B cell (primary cell): ENCODE measurements around the gene GLIS1. TPM values are rescaled to one million over a fixed set of nuclear protein-coding genes. Genes with fewer than 3 reads are reported as not detected.

Source experiments
- ATAC-seq: fragments of 200-7000 bp; cut with Tn5 transposase; one replicate; pipeline ENCODE4 v1.10.0; 2021; ENCODE audit warnings: low read depth, mild to moderate bottlenecking, moderate number of reproducible peaks, moderate library complexity
- CTCF ChIA-PET: fragments of 350-600 bp; sonication (Branson Sonifier 250); formaldehyde crosslinking; loops from one replicate; lab custom pipeline; 2021; ENCODE audit warnings: antibody characterized with exemption, inconsistent platforms; lab: Charles Lee
- POLR2A ChIA-PET: fragments of 350-600 bp; sonication (Branson Sonifier 250); formaldehyde crosslinking; loops from one replicate; lab custom pipeline; 2021; ENCODE audit warnings: antibody characterized with exemption; lab: Charles Lee
- DNase-seq: peaks from one replicate; pipeline ENCODE4 v3.0.0; 2013
- H2AFZ ChIP-seq: 2 replicates; pipeline ENCODE4 v1.6.1; 2012; ENCODE audit warnings: mild to moderate bottlenecking, low read depth, low read length; ENCODE audit not compliant: insufficient read depth, poor library complexity, severe bottlenecking
- H3K27ac ChIP-seq, 2 donors: 1 replicate in 1 of 2; 2 replicates in 1 of 2; pipeline ENCODE4 v1.5.1; 2012 to 2013; ENCODE audit warnings: low read length in 2 of 2, mild to moderate bottlenecking in 2 of 2, moderate library complexity in 1 of 2
- H3K27me3 ChIP-seq, 4 experiments: fragments of 200-600 bp in 1 of 4; sonication (generic) in 1 of 4; replicated peaks in 1 of 4; 1 replicate in 2 of 4; 2 replicates in 2 of 4; pipeline versions ENCODE4 v1.6.1 to v1.7.0; 2013 to 2016; ENCODE audit warnings: low read length in 3 of 4, mild to moderate bottlenecking in 2 of 4, mixed read lengths in 1 of 4, moderate library complexity in 1 of 4; ENCODE audit not compliant: insufficient read depth in 4 of 4, control insufficient read depth in 3 of 4; ENCODE audit errors: control extremely low read depth in 1 of 4
- H3K36me3 ChIP-seq, 2 experiments: replicated peaks in 1 of 2; 1 replicate in 1 of 2; 2 replicates in 1 of 2; pipeline versions ENCODE4 v1.6.1 to v1.7.1; 2013; ENCODE audit warnings: low read length in 1 of 2; ENCODE audit not compliant: insufficient read depth in 2 of 2, control insufficient read depth in 1 of 2; ENCODE audit errors: control extremely low read depth in 1 of 2, extremely low read depth in 1 of 2
- H3K4me1 ChIP-seq, 2 donors: fragments of 200-600 bp in 1 of 2; sonication (generic) in 1 of 2; 1 replicate in 1 of 2; 2 replicates in 1 of 2; pipeline versions ENCODE4 v1.5.1 to v1.6.1; 2013 to 2017; ENCODE audit warnings: low read length in 2 of 2; ENCODE audit not compliant: control insufficient read depth in 2 of 2, insufficient read depth in 2 of 2
- H3K4me2 ChIP-seq: replicated peaks from 2 replicates; pipeline ENCODE3; 2012; ENCODE audit warnings: mild to moderate bottlenecking, low read depth, low read length; ENCODE audit not compliant: poor library complexity, severe bottlenecking
- H3K4me3 ChIP-seq, 5 experiments: fragments of 200-600 bp in 1 of 5; sonication (generic) in 1 of 5; 1 replicate in 3 of 5; 2 replicates in 2 of 5; pipeline versions ENCODE4 v1.5.1 to v1.7.0; 2011 to 2016; ENCODE audit warnings: low read length in 4 of 5, mild to moderate bottlenecking in 4 of 5, low read depth in 2 of 5, control low read depth in 1 of 5, moderate library complexity in 1 of 5; ENCODE audit not compliant: insufficient read depth in 1 of 5; ENCODE audit errors: control extremely low read depth in 1 of 5, extremely low read depth in 1 of 5
- H3K79me2 ChIP-seq: fragments of 200-600 bp; sonication (generic); one replicate; pipeline ENCODE4 v1.6.0; 2016; ENCODE audit warnings: low read length; ENCODE audit not compliant: control insufficient read depth, insufficient read depth
- H3K9ac ChIP-seq: fragments of 200-600 bp; sonication (generic); 2 replicates; pipeline ENCODE4 v1.6.1; 2017; ENCODE audit warnings: mild to moderate bottlenecking, low read length, moderate library complexity
- H3K9me3 ChIP-seq, 3 donors: one replicate each; pipeline versions ENCODE4 v1.6.1 to v1.7.1; 2013; ENCODE audit warnings: low read length in 2 of 3; ENCODE audit not compliant: control insufficient read depth in 2 of 3, insufficient read depth in 1 of 3; ENCODE audit errors: control extremely low read depth in 1 of 3
- H4K20me1 ChIP-seq: 2 replicates; pipeline ENCODE4 v1.6.0; 2012; ENCODE audit warnings: mild to moderate bottlenecking, low read length; ENCODE audit not compliant: insufficient read depth, control insufficient read depth, poor library complexity, severe bottlenecking
- H3K27ac Mint-ChIP-seq: one replicate; pipeline ENCODE4 v1.8.0; 2021; ENCODE audit warnings: mixed read lengths
- H3K27me3 Mint-ChIP-seq: one replicate; pipeline ENCODE4 v1.8.0; 2021; ENCODE audit warnings: mixed read lengths
- H3K4me1 Mint-ChIP-seq: one replicate; pipeline ENCODE4 v1.8.0; 2021; ENCODE audit warnings: mixed read lengths
- H3K4me3 Mint-ChIP-seq: one replicate; pipeline ENCODE4 v1.8.0; 2021; ENCODE audit warnings: mixed read lengths
- H3K9me3 Mint-ChIP-seq: one replicate; pipeline ENCODE4 v1.8.0; 2022; ENCODE audit warnings: mixed read lengths; ENCODE audit not compliant: insufficient read depth
- CTCF ChIP-seq: fragments of 200-600 bp; IDR thresholded peaks from one replicate; pipeline ENCODE4 v1.8.0; 2022; ENCODE audit warnings: antibody characterized with exemption, mild to moderate bottlenecking
- EZH2 ChIP-seq: IDR thresholded peaks from 2 replicates; pipeline ENCODE4 v1.6.1; 2012; ENCODE audit warnings: borderline replicate concordance, low read depth, mild to moderate bottlenecking, moderate library complexity, low read length; ENCODE audit not compliant: insufficient read depth, poor library complexity, severe bottlenecking
- WGBS: methylation state at CpG from one replicate; pipeline ENCODE4 v1.1.5; 2013; ENCODE audit warnings: missing lambda C conversion rate; ENCODE audit not compliant: insufficient coverage; 5-methylcytosine and 5-hydroxymethylcytosine counted together
- intact Hi-C: fragments of 100-400 bp; cut with micrococcal nuclease; formaldehyde crosslinking; loops from one replicate; pipeline ENCODE4 v1.10.0; 2022
- polyA plus RNA-seq: library from polyadenylated mRNA; depleted of rRNA; stranded (reverse); fragments of >200 nt; gene quantifications from 2 replicates; pipeline ENCODE4 v1.2.3, GENCODE V29; 2012
- total RNA-seq, 2 donors: library from RNA; stranded (reverse); fragments of 120-200 nt in 1 of 2; gene quantifications; 1 replicate in 1 of 2; 2 replicates in 1 of 2; pipeline versions ENCODE4 v1.2.3 to v1.2.4, GENCODE V29; 2013 to 2022

The GLIS1 gene
- total and polyA plus RNA-seq, 2 donors (not counting 1 experiment from before 2014, with no cell fraction given), result not detected

GRCh38 chr1:53608676-53609075 is 130.3 kb downstream of the GLIS1 start:
- DNase-seq (no peak), ATAC-seq (no peak)
- H3K79me2 ChIP-seq, result no peaks in the 10 kb centered on the region
- no peaks in the 10 kb centered on the region for H3K36me3 ChIP-seq
- Mint-ChIP-seq H3K27ac (no peak overlapping the region), H3K9me3 (peaks cover 4% of the 10 kb centered on the region), H3K4me3 (no peak overlapping the region), H3K4me1 (no peaks in the 10 kb centered on the region), H3K27me3 (no peaks in the 10 kb centered on the region)
- no peaks in the 10 kb centered on the region for H4K20me1 ChIP-seq
- H3K4me2 ChIP-seq, result no peak overlapping the region
- intact Hi-C loops, result no loop called here
- no peak overlapping the region for H3K27ac ChIP-seq
- no peak overlapping the region for H3K4me3 ChIP-seq
- H3K4me1 ChIP-seq, result no peaks in the 10 kb centered on the region
- H2AFZ ChIP-seq, result no peak overlapping the region
- TF ChIP-seq EZH2, result no peak
- no peak for TF ChIP-seq CTCF
- peaks cover 0 to 15% (median 14%) of the 10 kb centered on the region in 3 donors for H3K9me3 ChIP-seq
- peaks cover 0 to 2% (median 0%) of the 10 kb centered on the region in 4 experiments for H3K27me3 ChIP-seq
- ChIA-PET POLR2A (no interaction called here), CTCF (no interaction called here)
- H3K9ac ChIP-seq, result no peak overlapping the region

- no peak overlapping the region for H3K27ac Mint-ChIP-seq
Observed at GRCh38 chr1:53608071-53608470, 130.9 kb downstream of the GLIS1 start.

More at GRCh38 chr1:53608071-53608470, 130.9 kb downstream of the GLIS1 start:
- no peak overlapping the region for H3K4me3 ChIP-seq
- no peak overlapping the region for H2AFZ ChIP-seq
- H3K9me3 ChIP-seq, result peaks cover 0 to 15% (median 14%) of the 10 kb centered on the region in 3 donors
- POLR2A ChIA-PET, result no interaction called here
- H3K4me1 ChIP-seq, result no peaks in the 10 kb centered on the region
- no peak overlapping the region for H3K9ac ChIP-seq
- H3K27me3 ChIP-seq, result peaks cover 0 to 2% (median 0%) of the 10 kb centered on the region in 4 experiments
- H3K36me3 ChIP-seq, result no peaks in the 10 kb centered on the region
- Mint-ChIP-seq H3K27me3 (no peaks in the 10 kb centered on the region), H3K4me3 (no peak overlapping the region), H3K4me1 (no peaks in the 10 kb centered on the region), H3K9me3 (peaks cover 4% of the 10 kb centered on the region)
- no peak for DNase-seq
- H3K4me2 ChIP-seq, result no peak overlapping the region
- no peak for ATAC-seq
- intact Hi-C loops, result no loop called here
- no peak overlapping the region for H3K27ac ChIP-seq
- no peaks in the 10 kb centered on the region for H4K20me1 ChIP-seq
- no peaks in the 10 kb centered on the region for H3K79me2 ChIP-seq
- WGBS, result 100% methylated on average over 1 of the region's 2 CpGs
- CTCF ChIA-PET, result no interaction called here
- TF ChIP-seq CTCF, result no peak
- no peak for TF ChIP-seq EZH2
